GM23338 (cell line): ENCODE data around the gene ZNRF1. TPM values are rescaled to one million over a fixed set of nuclear protein-coding genes. Genes with fewer than 3 reads are reported as not detected.

Source experiments
- ATAC-seq: fragments of 200-7000 bp; cut with Tn5 transposase; 3 replicates; pipeline ENCODE4 v1.9.1; 2020
- DNase-seq: peaks from one replicate; pipeline ENCODE4 v3.0.0-alpha.2; 2015; ENCODE audit warnings: low spot score
- H2AFZ ChIP-seq: fragments of 200-600 bp; sonication (generic); 2 replicates; pipeline ENCODE4 v1.8.0; 2016; ENCODE audit warnings: antibody characterized with exemption, mild to moderate bottlenecking, moderate library complexity
- H3F3A ChIP-seq: fragments of 200-600 bp; sonication (generic); replicated peaks from 2 replicates; pipeline ENCODE4 v1.8.0; 2017; ENCODE audit warnings: antibody characterized with exemption, mixed run types, low read depth
- H3K27ac ChIP-seq: fragments of 200-600 bp; sonication (generic); 2 replicates; pipeline ENCODE4 v1.6.1; 2016; ENCODE audit warnings: low read depth
- H3K27me3 ChIP-seq: fragments of 200-600 bp; sonication (generic); 2 replicates; pipeline ENCODE4 v1.8.0; 2016; ENCODE audit warnings: mild to moderate bottlenecking, mixed run types, moderate library complexity; ENCODE audit not compliant: insufficient read depth
- H3K36me3 ChIP-seq: fragments of 200-600 bp; sonication (generic); 2 replicates; pipeline ENCODE4 v1.8.0; 2016; ENCODE audit warnings: mild to moderate bottlenecking; ENCODE audit not compliant: insufficient read depth
- H3K4me1 ChIP-seq: fragments of 200-600 bp; sonication (generic); 2 replicates; pipeline ENCODE4 v1.8.0; 2016; ENCODE audit warnings: mild to moderate bottlenecking, moderate library complexity; ENCODE audit not compliant: insufficient read depth
- H3K4me2 ChIP-seq: fragments of 200-600 bp; sonication (generic); 2 replicates; pipeline ENCODE4 v1.7.1; 2017; ENCODE audit warnings: mixed run types
- H3K4me3 ChIP-seq: fragments of 200-600 bp; sonication (generic); 2 replicates; pipeline ENCODE4 v1.6.1; 2016; ENCODE audit warnings: mixed run types
- H3K79me2 ChIP-seq: fragments of 200-600 bp; sonication (generic); replicated peaks from 2 replicates; pipeline ENCODE4 v1.8.0; 2017; ENCODE audit warnings: mild to moderate bottlenecking; ENCODE audit not compliant: insufficient read depth
- H3K9me2 ChIP-seq: fragments of 200-600 bp; sonication (generic); 2 replicates; pipeline ENCODE4 v1.8.0; 2017; ENCODE audit not compliant: insufficient read depth
- H4K20me1 ChIP-seq: fragments of 200-600 bp; sonication (generic); replicated peaks from 2 replicates; pipeline ENCODE4 v1.8.0; 2017; ENCODE audit warnings: mild to moderate bottlenecking; ENCODE audit not compliant: insufficient read depth
- H3K27ac Mint-ChIP-seq: 2 replicates; pipeline ENCODE4 v1.8.0; 2020; ENCODE audit warnings: inconsistent platforms, mild to moderate bottlenecking, moderate library complexity, mixed read lengths
- H3K27me3 Mint-ChIP-seq: 3 replicates; pipeline ENCODE4 v1.8.0; 2022; ENCODE audit warnings: low read depth, mild to moderate bottlenecking, moderate library complexity, mixed read lengths, inconsistent platforms; ENCODE audit not compliant: insufficient read depth, poor library complexity
- H3K36me3 Mint-ChIP-seq: 3 replicates; pipeline ENCODE4 v1.8.0; 2021; ENCODE audit warnings: low read depth, mild to moderate bottlenecking, inconsistent platforms, moderate library complexity, mixed read lengths
- H3K4me1 Mint-ChIP-seq: 3 replicates; pipeline ENCODE4 v1.8.0; 2020; ENCODE audit warnings: mild to moderate bottlenecking, inconsistent platforms, mixed read lengths
- H3K4me3 Mint-ChIP-seq: 3 replicates; pipeline ENCODE4 v1.8.0; 2021; ENCODE audit warnings: moderate library complexity, mild to moderate bottlenecking, inconsistent platforms, mixed read lengths
- H3K9me3 Mint-ChIP-seq: 3 replicates; pipeline ENCODE4 v1.8.0; 2020; ENCODE audit warnings: moderate library complexity, mild to moderate bottlenecking, inconsistent platforms, mixed read lengths
- EZH2 ChIP-seq: fragments of 200-600 bp; sonication (generic); IDR thresholded peaks from one replicate; pipeline ENCODE4 v1.8.0; 2017; ENCODE audit warnings: antibody characterized with exemption, mild to moderate bottlenecking, low read depth; ENCODE audit not compliant: unreplicated experiment
- EZH2phosphoT487 ChIP-seq: fragments of 200-600 bp; sonication (generic); IDR thresholded peaks from one replicate; pipeline ENCODE4 v1.8.1; 2018; ENCODE audit warnings: antibody characterized with exemption; ENCODE audit not compliant: unreplicated experiment
- NANOG ChIP-seq: IDR thresholded peaks from 2 replicates; pipeline ENCODE4 v1.6.1; 2016; ENCODE audit warnings: antibody characterized with exemption, borderline replicate concordance
- POLR2AphosphoS5 ChIP-seq: IDR thresholded peaks from 2 replicates; pipeline ENCODE4 v1.6.1; 2016; ENCODE audit warnings: antibody characterized with exemption, low read depth
- STAT1 ChIP-seq: IDR thresholded peaks from one replicate; pipeline ENCODE4 v1.6.1; 2016; ENCODE audit warnings: antibody characterized with exemption; ENCODE audit not compliant: unreplicated experiment
- ZNF331 ChIP-seq: fragments of 250-450 bp; sonication (Bioruptor Pico); IDR thresholded peaks from 2 replicates; pipeline ENCODE4 v1.5.0; 2020; ENCODE audit warnings: low read depth, mild to moderate bottlenecking, moderate library complexity
- ZNF462 ChIP-seq: fragments of 250-450 bp; sonication (Bioruptor Pico); IDR thresholded peaks from 2 replicates; pipeline ENCODE4 v1.5.0; 2020; ENCODE audit warnings: mild to moderate bottlenecking, moderate library complexity
- polyA plus RNA-seq: library from polyadenylated mRNA; unstranded; fragments of >200 nt; fragmentation: Nextera tagmentation; extraction: Ambion mirVana; gene quantifications from 2 replicates; pipeline ENCODE4 v1.2.1, GENCODE V29; 2016
- total RNA-seq: library from RNA; depleted of rRNA; stranded (reverse); fragments of >200 nt; shearing (Covaris generic); gene quantifications from 2 replicates; pipeline ENCODE4 v1.2.3, GENCODE V29; 2014
- TF ChIP-seq, protein P1 (sequence below): IDR thresholded peaks from 2 replicates; pipeline ENCODE4 v1.6.1; 2016; ENCODE audit warnings: antibody characterized with exemption

The ZNRF1 gene
- total and polyA plus RNA-seq, 2 experiments from 2014 or later: 22.4 to 42.1 TPM

GRCh38 chr16:75085556-75085955, 86.7 kb downstream of the ZNRF1 start (continued):
- TF ChIP-seq ZNF462 (CRISPR knock-in tag) (no peak), POLR2AphosphoS5 (no peak), EZH2 (no peak), ZNF331 (CRISPR knock-in tag) (no peak), NANOG (no peak), STAT1 (no peak)
- TF ChIP-seq, protein P1, sequence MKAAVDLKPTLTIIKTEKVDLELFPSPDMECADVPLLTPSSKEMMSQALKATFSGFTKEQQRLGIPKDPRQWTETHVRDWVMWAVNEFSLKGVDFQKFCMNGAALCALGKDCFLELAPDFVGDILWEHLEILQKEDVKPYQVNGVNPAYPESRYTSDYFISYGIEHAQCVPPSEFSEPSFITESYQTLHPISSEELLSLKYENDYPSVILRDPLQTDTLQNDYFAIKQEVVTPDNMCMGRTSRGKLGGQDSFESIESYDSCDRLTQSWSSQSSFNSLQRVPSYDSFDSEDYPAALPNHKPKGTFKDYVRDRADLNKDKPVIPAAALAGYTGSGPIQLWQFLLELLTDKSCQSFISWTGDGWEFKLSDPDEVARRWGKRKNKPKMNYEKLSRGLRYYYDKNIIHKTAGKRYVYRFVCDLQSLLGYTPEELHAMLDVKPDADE: no peak

- Mint-ChIP-seq H3K27me3 (peaks cover 8% of the 10 kb centered on the region), H3K27ac (no peak overlapping the region), H3K4me3 (no peak overlapping the region), H3K4me1 (peaks cover 31% of the 10 kb centered on the region), H3K9me3 (no peaks in the 10 kb centered on the region), H3K36me3 (peaks cover 2% of the 10 kb centered on the region; the same call in 1 of the 3 replicates)
- Histone ChIP-seq H3K27ac (no peak overlapping the region), H3F3A (0 out of 2 replicates have a peak, but pooled peaks cover 8% of the 10 kb centered on the region), H3K4me1 (peaks cover 13% of the 10 kb centered on the region), H3K4me3 (no peak overlapping the region), H3K36me3 (0 out of 2 replicates have a peak, but pooled peaks cover 2% of the 10 kb centered on the region), H3K27me3 (no peaks in the 10 kb centered on the region), H2AFZ (no peak overlapping the region), H3K9me2 (no peaks in the 10 kb centered on the region), H3K4me2 (no peak overlapping the region), H4K20me1 (peaks cover 12% of the 10 kb centered on the region), H3K79me2 (peaks cover 99% of the 10 kb centered on the region)
- ATAC-seq (no peak), DNase-seq (no peak)
- TF ChIP-seq, protein P1: no peak
- no peak for TF ChIP-seq POLR2AphosphoS5
- TF ChIP-seq EZH2phosphoT487: no peak
Measured at GRCh38 chr16:75086281-75086680, 87.5 kb downstream of the ZNRF1 start.
